ENCODE results near the gene THTPA.
"Not testable (repeated sequence)": the region's sequence is repeated elsewhere in the genome, so short reads cannot be mapped to it uniquely, and the experiment has no call there.

DNA sequence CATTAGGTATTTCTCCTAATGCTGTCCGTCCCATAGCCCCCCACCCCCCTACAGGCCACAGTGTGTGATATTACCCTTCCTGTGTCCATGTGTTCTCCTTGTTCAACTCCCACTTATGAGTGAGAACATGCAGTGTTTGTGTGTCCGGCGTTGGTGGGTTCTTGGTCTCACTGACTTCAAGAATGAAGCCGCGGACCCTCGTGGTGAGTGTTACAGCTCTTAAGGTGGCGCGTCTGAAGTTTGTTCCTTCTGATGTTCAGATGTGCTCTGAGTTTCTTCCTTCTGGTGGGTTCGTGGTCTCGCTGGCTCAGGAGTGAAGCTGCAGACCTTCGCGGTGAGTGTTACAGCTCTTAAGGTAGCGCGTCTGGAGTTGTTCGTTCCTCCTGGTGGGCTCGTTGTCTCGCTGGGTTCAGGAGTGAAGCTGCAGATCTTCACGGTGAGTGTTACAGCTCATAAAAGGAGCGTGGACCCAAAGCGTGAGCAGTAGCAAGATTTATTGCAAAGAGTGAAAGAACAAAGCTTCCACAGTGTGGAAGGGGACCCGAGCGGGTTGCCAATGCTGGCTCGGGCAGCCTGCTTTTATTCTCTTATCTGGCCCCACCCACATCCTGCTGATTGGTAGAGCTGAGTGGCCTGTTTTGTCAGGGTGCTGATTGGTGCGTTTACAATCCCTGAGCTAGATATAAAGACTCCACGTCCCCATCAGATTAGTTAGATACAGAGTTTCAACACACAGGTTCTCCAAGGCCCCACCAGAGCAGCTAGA lies 27.9 kb downstream of the THTPA start:
- not testable (repeated sequence) for TF ChIP-seq POLR2AphosphoS5 (IDR thresholded peaks at IDR 0.05; ENCODE audit: low read depth, low read length); POLR2A (IDR thresholded peaks at IDR 0.05; ENCODE audit: low read depth, low read length); TAF1 (IDR thresholded peaks at IDR 0.05; ENCODE audit: borderline replicate concordance, low read depth, low read length)
